ENCODE measurements around the gene PRRT3.
"Not testable (repeated sequence)": the region's sequence is repeated elsewhere in the genome, so short reads cannot be mapped to it uniquely, and the experiment has no call there.

The PRRT3 gene

GRCh38 chr3:9897408-9898372 is 54.5 kb downstream of the PRRT3 start:
- DNase-seq (ENCODE audit: low spot score) = no peak

GRCh38 chr3:9896755-9897407 is 55.3 kb downstream of the PRRT3 start:
- DNase-seq (ENCODE audit: low spot score) = not testable (repeated sequence)

GRCh38 chr3:9895715-9896114 is 56.5 kb downstream of the PRRT3 start:
- DNase-seq (ENCODE audit: low spot score) = not testable (repeated sequence)

Measured in D341Med (cell line).